Fibroblast of villous mesenchyme (primary cell): ENCODE data around the gene VPS35L. TPM values are rescaled to one million over a fixed set of nuclear protein-coding genes. Genes with fewer than 3 reads are reported as not detected.
A peak's percentile ranks its signal among the peaks of the same experiment; 100 is the strongest.
"Not testable (repeated sequence)": the region's sequence is repeated elsewhere in the genome, so short reads cannot be mapped to it uniquely, and the experiment has no call there.

Source experiments
- DNase-seq: peaks from one replicate; pipeline ENCODE4 v3.0.0-alpha.2; 2010; ENCODE audit warnings: low read depth
- H3K4me3 ChIP-seq: 2 replicates; pipeline ENCODE4 v1.5.1; 2011; ENCODE audit warnings: low read depth, mild to moderate bottlenecking, low read length
- CTCF ChIP-seq: IDR thresholded peaks from 2 replicates; pipeline ENCODE4 v1.5.1; 2012; ENCODE audit warnings: low read depth, mild to moderate bottlenecking, low read length; ENCODE audit not compliant: insufficient read depth
- total RNA-seq: library from RNA; depleted of rRNA; stranded (reverse); fragments of >200 nt; gene quantifications from 2 replicates; pipeline ENCODE4 v1.2.3, GENCODE V29; 2012

VPS35L gene
- total RNA-seq, 1 donor: 67.4 TPM

GRCh38 chr16:19712418-19713058 is 157.0 kb downstream of the VPS35L start:
- TF ChIP-seq CTCF: no peak
- no peak for DNase-seq
- H3K4me3 ChIP-seq: no peak overlapping the region

GRCh38 chr16:19713697-19714096 is 158.2 kb downstream of the VPS35L start:
- TF ChIP-seq CTCF: no peak
- DNase-seq: no peak
- H3K4me3 ChIP-seq: no peak overlapping the region

- H3K4me3 ChIP-seq: no peak overlapping the region
- no peak for TF ChIP-seq CTCF
- no peak for DNase-seq
Measured at GRCh38 chr16:19715566-19715965, 160.1 kb downstream of the VPS35L start.

- TF ChIP-seq CTCF: no peak
- DNase-seq: no peak
- peak overlapping the region; percentile 94 for H3K4me3 ChIP-seq
Measured at GRCh38 chr16:19716183-19716582, 160.7 kb downstream of the VPS35L start.

GRCh38 chr16:19716728-19717127 is 161.2 kb downstream of the VPS35L start:
- peak overlapping the region; percentile 94 for H3K4me3 ChIP-seq
- not testable (repeated sequence) for DNase-seq

- peak overlapping the region; percentile 94 for H3K4me3 ChIP-seq
- no peak for TF ChIP-seq CTCF
- DNase-seq: no peak
Measured at GRCh38 chr16:19717314-19717713, 161.8 kb downstream of the VPS35L start.

- peak; percentile 7 for TF ChIP-seq CTCF
- DNase-seq: peak; percentile 92
- H3K4me3 ChIP-seq: peak within 1 kb of the TSS; percentile 94
Measured at GRCh38 chr16:19717741-19718623, 162.5 kb downstream of the VPS35L start, which contains the start of the genes IQCK and KNOP1. Gene IQCK (plus strand): TSS chr16:19718271. CDS start chr16:19718307, 36 bp downstream. Gene KNOP1 (minus strand): TSS chr16:19718227. CDS start chr16:19715035, 3,192 bp downstream.
